CD8-positive, alpha-beta memory T cell (primary cell): ENCODE measurements around the gene HOXD3. TPM values are rescaled to one million over a fixed set of nuclear protein-coding genes. Genes with fewer than 3 reads are reported as not detected.

Experiments
- CTCF ChIA-PET: fragments of 350-600 bp; sonication (Branson Sonifier 250); formaldehyde crosslinking; loops from one replicate; lab custom pipeline; 2021; ENCODE audit warnings: antibody characterized with exemption; lab: Charles Lee
- POLR2A ChIA-PET: fragments of 350-600 bp; sonication (Branson Sonifier 250); formaldehyde crosslinking; loops from one replicate; lab custom pipeline; 2021; ENCODE audit warnings: antibody characterized with exemption; lab: Charles Lee
- DNase-seq, 5 donors: peaks; one replicate each; pipeline versions ENCODE4 v3.0.0 to v3.0.0-alpha.2; 2020 to 2022; ENCODE audit warnings: mixed read lengths in 1 of 5
- H3K27ac ChIP-seq: one replicate; pipeline ENCODE4 v1.7.0; 2013; ENCODE audit warnings: low read depth, mild to moderate bottlenecking, low read length, moderate library complexity
- H3K27me3 ChIP-seq: 2 replicates; pipeline ENCODE4 v1.7.0; 2013; ENCODE audit warnings: low read length, mild to moderate bottlenecking; ENCODE audit not compliant: insufficient read depth, poor library complexity, severe bottlenecking
- H3K36me3 ChIP-seq: 2 replicates; pipeline ENCODE4 v1.7.0; 2013; ENCODE audit warnings: mild to moderate bottlenecking, low read length, moderate library complexity; ENCODE audit not compliant: insufficient read depth
- H3K4me1 ChIP-seq: 2 replicates; pipeline ENCODE4 v1.7.0; 2013; ENCODE audit warnings: mild to moderate bottlenecking, low read length, moderate library complexity; ENCODE audit not compliant: insufficient read depth
- H3K4me3 ChIP-seq: 2 replicates; pipeline ENCODE4 v1.7.0; 2013; ENCODE audit warnings: mild to moderate bottlenecking, low read length
- H3K9me3 ChIP-seq: 2 replicates; pipeline ENCODE4 v1.7.0; 2013; ENCODE audit warnings: mild to moderate bottlenecking, low read length
- H3K27ac Mint-ChIP-seq, 8 donors: one replicate each; pipeline ENCODE4 v1.8.0; 2020 to 2021; ENCODE audit warnings: mixed read lengths in 8 of 8, mild to moderate bottlenecking in 6 of 8, inconsistent platforms in 3 of 8, moderate library complexity in 3 of 8
- H3K27me3 Mint-ChIP-seq, 2 donors: one replicate each; pipeline ENCODE4 v1.8.0; 2020 to 2021; ENCODE audit warnings: mixed read lengths in 2 of 2, mild to moderate bottlenecking in 1 of 2, moderate library complexity in 1 of 2
- H3K36me3 Mint-ChIP-seq, 3 donors: one replicate each; pipeline ENCODE4 v1.8.0; 2020 to 2021; ENCODE audit warnings: mixed read lengths in 3 of 3, inconsistent platforms in 1 of 3, mild to moderate bottlenecking in 1 of 3
- H3K4me1 Mint-ChIP-seq, 3 donors: one replicate each; pipeline ENCODE4 v1.8.0; 2020 to 2021; ENCODE audit warnings: mixed read lengths in 3 of 3, inconsistent platforms in 1 of 3, mild to moderate bottlenecking in 1 of 3
- H3K4me3 Mint-ChIP-seq, 7 donors: one replicate each; pipeline ENCODE4 v1.8.0; 2020 to 2021; ENCODE audit warnings: mixed read lengths in 7 of 7, mild to moderate bottlenecking in 6 of 7, moderate library complexity in 4 of 7, inconsistent platforms in 2 of 7
- H3K9me3 Mint-ChIP-seq, 5 donors: one replicate each; pipeline ENCODE4 v1.8.0; 2020 to 2022; ENCODE audit warnings: mixed read lengths in 5 of 5, mild to moderate bottlenecking in 3 of 5, moderate library complexity in 2 of 5, inconsistent platforms in 1 of 5
- polyA plus RNA-seq: library from polyadenylated mRNA; unstranded; fragments of 300-500 nt; fragmentation: Illumina TruSeq; gene quantifications from one replicate; pipeline ENCODE4 v1.2.3, GENCODE V29; 2021
- total RNA-seq, 2 experiments: library from RNA; stranded (reverse); gene quantifications; one replicate each; pipeline ENCODE4 v1.2.3, GENCODE V29; 2021

HOXD3 gene
- total and polyA plus RNA-seq, 3 experiments from 2014 or later = not detected

DNA sequence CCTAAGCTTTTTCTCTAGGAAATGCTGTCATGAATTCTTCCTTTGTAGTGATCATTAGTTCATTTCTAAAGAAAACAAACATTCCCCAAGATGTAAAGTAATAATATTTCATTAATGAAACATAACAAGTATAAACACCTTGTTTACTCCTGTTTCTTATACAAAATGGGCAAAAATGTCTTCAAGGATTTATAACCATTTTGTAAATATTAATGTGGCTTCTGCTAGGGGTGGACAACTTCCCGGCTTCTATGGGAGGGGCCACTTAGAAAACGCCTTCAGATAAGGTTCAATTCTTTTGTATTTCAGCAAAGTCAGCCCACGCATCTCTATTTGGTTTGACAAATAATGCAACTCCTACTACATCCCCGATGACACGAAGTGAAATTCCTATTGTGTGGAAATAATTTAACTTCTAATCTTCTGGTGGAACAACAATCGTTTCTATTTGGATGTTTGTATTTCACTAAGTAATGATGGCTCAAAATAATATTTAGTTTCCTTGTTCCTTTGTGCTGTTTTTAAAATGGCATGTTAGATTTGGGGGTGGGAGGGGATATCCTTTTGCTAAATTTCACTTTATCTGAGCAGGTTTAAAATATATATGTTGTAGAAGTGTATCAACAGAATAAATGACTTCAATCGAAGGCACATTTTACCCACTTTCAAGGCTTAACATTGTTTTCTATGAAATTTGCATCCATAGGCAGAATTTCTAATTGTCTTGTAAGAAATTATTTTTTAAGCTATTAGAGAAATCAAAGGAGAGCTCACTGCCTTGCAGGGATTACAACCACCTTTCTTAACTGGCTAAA, 16.7 kb downstream of the HOXD3 start:
- no peak overlapping the region for H3K4me3 ChIP-seq
- POLR2A ChIA-PET = no interaction called here
- H3K36me3 ChIP-seq = no peaks in the 10 kb centered on the region
- Mint-ChIP-seq H3K9me3 (peaks cover 0 to 6% (median 3%) of the 10 kb centered on the region in 5 donors), H3K27me3 (peaks cover 79 to 91% of the 10 kb centered on the region in 2 donors), H3K4me3 (no peak overlapping the region), H3K27ac (peak overlapping the region in 1 of 8 donors; percentile 75), H3K36me3 (peaks cover 0 to 5% (median 3%) of the 10 kb centered on the region in 3 donors), H3K4me1 (peaks cover 4 to 25% (median 21%) of the 10 kb centered on the region in 3 donors)
- peaks cover 67% of the 10 kb centered on the region for H3K27me3 ChIP-seq
- H3K4me1 ChIP-seq = no peaks in the 10 kb centered on the region
- CTCF ChIA-PET = no interaction called here
- no peak for DNase-seq
- H3K9me3 ChIP-seq = no peaks in the 10 kb centered on the region
- H3K27ac ChIP-seq = no peak overlapping the region

- H3K4me3 ChIP-seq = no peak overlapping the region
- ChIA-PET POLR2A (no interaction called here), CTCF (no interaction called here)
- no peaks in the 10 kb centered on the region for H3K36me3 ChIP-seq
- Mint-ChIP-seq H3K27ac (peak overlapping the region in 1 of 8 donors; percentile 15), H3K36me3 (peaks cover 0 to 4% (median 3%) of the 10 kb centered on the region in 3 donors), H3K9me3 (peaks cover 0 to 6% (median 3%) of the 10 kb centered on the region in 5 donors), H3K4me3 (no peak overlapping the region), H3K27me3 (peaks cover 78 to 92% of the 10 kb centered on the region in 2 donors), H3K4me1 (peaks cover 6 to 25% (median 21%) of the 10 kb centered on the region in 3 donors)
- H3K27me3 ChIP-seq = peaks cover 73% of the 10 kb centered on the region
- H3K4me1 ChIP-seq = no peaks in the 10 kb centered on the region
- H3K27ac ChIP-seq = no peak overlapping the region
- DNase-seq = no peak
- H3K9me3 ChIP-seq = no peaks in the 10 kb centered on the region
Measured at GRCh38 chr2:176174382-176174823, 17.3 kb downstream of the HOXD3 start.

DNA sequence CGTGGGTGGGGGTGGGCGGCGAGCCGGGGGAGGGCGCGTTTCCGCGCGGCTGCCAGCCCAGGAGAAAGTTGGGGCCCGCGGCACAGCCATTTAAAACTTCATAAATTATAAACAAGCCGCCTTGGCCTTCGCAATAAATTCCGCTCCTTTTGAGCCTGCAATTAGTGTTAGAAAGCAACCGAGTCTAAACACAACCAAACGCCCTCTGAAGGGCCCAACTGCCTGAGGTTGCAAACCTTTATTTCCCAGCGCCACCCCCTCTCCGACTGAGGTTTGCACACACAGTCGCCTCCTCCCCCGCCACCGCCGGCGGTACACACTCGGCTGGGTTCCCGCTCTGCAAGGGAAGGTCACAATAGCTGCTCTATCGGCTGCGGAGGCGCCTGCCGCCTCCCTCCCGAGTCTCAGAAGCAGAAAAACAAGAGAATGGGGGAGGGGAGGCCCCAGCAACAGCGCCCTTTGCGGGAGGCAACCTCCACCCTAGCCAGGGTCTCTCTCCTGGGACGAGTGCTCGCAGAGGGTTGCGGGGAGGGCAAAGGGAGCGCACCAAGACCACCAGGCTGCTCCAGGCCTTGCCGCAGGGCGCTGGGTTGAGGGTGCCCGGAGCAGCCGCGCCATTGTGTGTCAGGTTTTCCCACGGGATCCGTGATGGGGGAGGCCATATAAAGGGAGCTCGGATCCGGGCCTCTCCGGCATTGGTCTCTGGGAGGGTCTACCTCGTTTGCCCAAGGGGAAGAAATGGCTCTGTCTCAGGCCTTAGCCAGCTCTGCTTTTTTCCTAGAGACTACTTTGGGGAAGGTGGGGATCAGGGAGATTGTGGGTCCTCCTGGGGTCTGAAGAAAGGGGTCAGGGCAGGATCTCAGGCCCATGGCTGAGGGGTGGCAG, 18.0 kb downstream of the HOXD3 start:
- H3K27me3 Mint-ChIP-seq = peaks cover 78 to 92% of the 10 kb centered on the region in 2 donors
- H3K4me3 Mint-ChIP-seq = no peak overlapping the region

GRCh38 chr2:176175709-176176607, 18.9 kb downstream of the HOXD3 start:
- CTCF ChIA-PET = no interaction called here
- no peak overlapping the region for H3K4me3 Mint-ChIP-seq
- H3K27me3 ChIP-seq = peaks cover 68% of the 10 kb centered on the region

More for the DNA sequence above, 18.0 kb downstream of the HOXD3 start:
- Histone ChIP-seq H3K27me3 (peaks cover 73% of the 10 kb centered on the region), H3K9me3 (no peaks in the 10 kb centered on the region), H3K36me3 (no peaks in the 10 kb centered on the region), H3K4me1 (no peaks in the 10 kb centered on the region), H3K4me3 (no peak overlapping the region), H3K27ac (no peak overlapping the region)
- ChIA-PET POLR2A (no interaction called here), CTCF (no interaction called here)
- DNase-seq = no peak
- H3K36me3 Mint-ChIP-seq = peaks cover 0 to 3% (median 0%) of the 10 kb centered on the region in 3 donors
- H3K4me1 Mint-ChIP-seq = peaks cover 8 to 25% (median 21%) of the 10 kb centered on the region in 3 donors
- H3K27ac Mint-ChIP-seq = peak overlapping the region in 1 of 8 donors; percentile 72
- H3K9me3 Mint-ChIP-seq = peaks cover 0 to 6% (median 3%) of the 10 kb centered on the region in 5 donors

DNA sequence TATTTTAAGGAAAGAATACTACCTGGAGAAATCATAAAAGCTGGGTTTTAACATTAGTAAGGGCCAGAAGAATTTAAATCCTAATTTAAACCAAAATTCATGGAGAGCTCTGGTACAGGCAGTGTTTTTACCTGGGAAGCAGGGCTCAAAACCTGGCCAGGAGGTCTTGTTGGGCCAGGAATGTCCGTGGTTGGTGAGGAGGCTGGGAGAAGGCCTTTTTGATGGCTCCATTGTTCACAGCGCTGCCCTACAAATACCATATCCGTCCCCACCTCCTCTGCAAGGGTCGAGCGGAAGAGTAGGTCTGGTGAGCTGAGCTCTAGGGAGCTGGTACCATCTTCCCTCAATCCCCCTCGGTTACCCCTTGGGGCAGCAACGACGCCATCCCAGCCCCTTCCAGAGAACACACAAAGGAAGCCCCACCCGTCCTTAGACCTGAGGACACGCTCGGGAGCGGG, 20.5 kb downstream of the HOXD3 start:
- no peak overlapping the region for H3K4me3 Mint-ChIP-seq
- Histone ChIP-seq H3K4me3 (no peak overlapping the region), H3K27ac (no peak overlapping the region), H3K27me3 (peaks cover 53% of the 10 kb centered on the region), H3K36me3 (no peaks in the 10 kb centered on the region), H3K9me3 (no peaks in the 10 kb centered on the region), H3K4me1 (no peaks in the 10 kb centered on the region)
- H3K27me3 Mint-ChIP-seq = peaks cover 60 to 92% of the 10 kb centered on the region in 2 donors
- peaks cover 0 to 2% (median 0%) of the 10 kb centered on the region in 3 donors for H3K36me3 Mint-ChIP-seq
- DNase-seq = no peak
- CTCF ChIA-PET = no interaction called here
- H3K4me1 Mint-ChIP-seq = peaks cover 6 to 19% (median 19%) of the 10 kb centered on the region in 3 donors
- H3K27ac Mint-ChIP-seq = no peak overlapping the region
- POLR2A ChIA-PET = no interaction called here
- H3K9me3 Mint-ChIP-seq = peaks cover 0 to 3% (median 2%) of the 10 kb centered on the region in 5 donors

More at GRCh38 chr2:176175709-176176607, 18.9 kb downstream of the HOXD3 start:
- Mint-ChIP-seq H3K27ac (peak overlapping the region in 1 of 8 donors; percentile 72), H3K9me3 (peaks cover 0 to 6% (median 3%) of the 10 kb centered on the region in 5 donors), H3K4me1 (peaks cover 8 to 25% (median 21%) of the 10 kb centered on the region in 3 donors), H3K36me3 (peaks cover 0 to 3% (median 0%) of the 10 kb centered on the region in 3 donors), H3K27me3 (peaks cover 71 to 94% of the 10 kb centered on the region in 2 donors)
- POLR2A ChIA-PET = no interaction called here
- Histone ChIP-seq H3K36me3 (no peaks in the 10 kb centered on the region), H3K4me3 (no peak overlapping the region), H3K9me3 (no peaks in the 10 kb centered on the region), H3K27ac (no peak overlapping the region), H3K4me1 (no peaks in the 10 kb centered on the region)
- DNase-seq = no peak

DNA sequence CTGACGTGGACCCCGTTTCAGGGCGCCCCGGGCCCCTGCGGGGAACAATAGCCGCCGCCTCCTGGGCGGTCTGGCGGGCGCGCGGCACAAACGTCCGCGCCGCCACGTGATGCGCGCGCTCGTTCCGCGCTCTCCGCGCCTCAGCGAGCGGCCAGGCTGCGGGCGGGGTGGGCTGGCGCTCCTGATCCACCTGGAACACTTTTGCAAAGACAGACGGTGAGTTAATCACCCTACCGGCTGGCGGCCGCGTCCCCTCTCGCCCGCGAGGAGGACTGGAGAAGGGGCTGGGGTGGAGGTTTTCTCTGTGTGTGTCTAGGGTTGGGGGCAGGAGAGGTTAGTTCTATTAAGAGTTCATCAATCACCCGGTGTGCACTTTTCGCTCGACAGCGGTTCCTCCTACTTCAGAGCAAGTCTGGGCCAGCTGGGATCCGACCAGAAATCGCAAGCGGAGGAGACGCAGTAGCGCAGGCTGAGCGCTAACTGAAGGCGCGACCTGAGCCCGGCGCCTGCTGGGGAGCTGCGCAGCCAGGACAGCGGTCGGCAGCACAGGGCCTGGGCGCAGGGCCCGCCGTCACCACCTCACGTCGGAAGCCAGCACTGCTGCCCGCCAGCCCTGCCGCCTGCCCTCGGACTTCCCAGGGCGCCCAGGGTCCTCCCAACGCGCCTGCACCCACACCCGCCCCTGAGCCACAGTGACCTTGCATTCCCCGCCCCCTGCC, 21.1 kb downstream of the HOXD3 start:
- no peaks in the 10 kb centered on the region for H3K4me1 ChIP-seq
- Mint-ChIP-seq H3K36me3 (no peaks in the 10 kb centered on the region), H3K9me3 (peaks cover 0 to 2% (median 0%) of the 10 kb centered on the region in 5 donors), H3K4me3 (peak overlapping the region in 4 of 7 donors; percentile 12 to 24 (median 20)), H3K27ac (no peak overlapping the region), H3K27me3 (peaks cover 56 to 92% of the 10 kb centered on the region in 2 donors), H3K4me1 (peaks cover 6 to 17% (median 14%) of the 10 kb centered on the region in 3 donors)
- no peak overlapping the region for H3K4me3 ChIP-seq
- no peak for DNase-seq
- H3K27me3 ChIP-seq = peaks cover 47% of the 10 kb centered on the region
- no peaks in the 10 kb centered on the region for H3K9me3 ChIP-seq
- no peaks in the 10 kb centered on the region for H3K36me3 ChIP-seq
- ChIA-PET CTCF (no interaction called here), POLR2A (no interaction called here)
- H3K27ac ChIP-seq = no peak overlapping the region
